Suppressor macrophage (primary cell): ENCODE measurements around the gene WDFY2.

ENCODE experiments used
- DNase-seq, 4 experiments: peaks; one replicate each; pipeline ENCODE4 v3.0.0-alpha.2; 2020 to 2022

Gene WDFY2

DNA sequence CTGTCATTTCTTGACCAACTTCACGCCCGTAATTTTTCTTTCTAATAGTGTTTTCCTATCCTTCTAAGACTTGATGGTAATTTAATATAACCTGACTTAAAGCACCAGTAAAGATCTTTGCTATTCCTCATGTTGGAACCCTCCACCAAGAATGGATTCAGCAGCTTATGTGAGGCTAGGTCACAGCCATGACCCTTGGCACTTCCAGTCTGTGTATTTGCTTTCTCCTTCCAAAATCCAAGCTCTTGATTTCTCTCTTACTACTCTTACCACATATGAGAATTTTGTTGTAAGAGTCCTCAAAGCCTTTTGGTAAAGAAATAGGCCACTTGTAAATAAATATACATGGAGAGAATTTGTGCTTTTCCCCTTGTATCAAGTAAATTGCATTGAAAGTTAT lies 158.3 kb downstream of the WDFY2 start:
- DNase-seq, result no peak

DNA sequence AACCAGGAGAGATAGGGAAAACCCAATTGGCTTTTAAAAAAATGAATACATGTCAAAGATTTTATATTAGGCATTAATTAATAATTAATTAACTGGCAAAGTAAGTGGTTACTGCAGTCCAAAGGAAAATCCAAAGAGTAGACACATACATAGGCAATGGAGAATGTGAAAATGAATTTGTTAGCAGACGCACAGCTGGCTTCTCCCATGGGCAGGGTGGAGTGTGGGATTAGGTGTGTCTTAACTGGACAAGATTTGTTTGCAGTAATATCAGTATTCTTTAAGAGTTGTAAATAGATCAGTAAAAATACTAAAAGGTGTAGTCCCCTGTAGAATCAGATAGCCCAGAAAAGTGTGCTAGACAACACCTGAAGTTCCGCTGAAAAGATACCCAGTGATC lies 161.0 kb downstream of the WDFY2 start:
- DNase-seq, result no peak

DNA sequence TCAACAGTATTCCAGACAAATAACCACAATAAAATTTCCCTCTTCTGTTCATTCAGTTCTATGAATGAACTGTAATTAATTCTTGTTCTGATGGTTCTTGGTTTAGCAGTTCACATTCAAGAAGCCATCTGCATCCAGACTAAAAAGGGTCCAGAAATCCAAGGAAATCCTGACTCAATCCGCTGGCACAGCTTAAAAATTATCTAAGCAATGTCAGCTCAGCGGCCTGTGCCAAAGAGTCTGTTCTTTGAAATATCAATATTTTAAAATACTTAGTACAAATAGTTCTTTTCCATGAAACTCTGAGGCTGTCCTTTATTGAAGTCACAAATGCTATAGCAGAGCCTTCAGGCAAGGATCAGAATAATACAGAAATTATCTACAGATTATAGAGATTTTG lies 162.5 kb downstream of the WDFY2 start:
- DNase-seq, result no peak

DNA sequence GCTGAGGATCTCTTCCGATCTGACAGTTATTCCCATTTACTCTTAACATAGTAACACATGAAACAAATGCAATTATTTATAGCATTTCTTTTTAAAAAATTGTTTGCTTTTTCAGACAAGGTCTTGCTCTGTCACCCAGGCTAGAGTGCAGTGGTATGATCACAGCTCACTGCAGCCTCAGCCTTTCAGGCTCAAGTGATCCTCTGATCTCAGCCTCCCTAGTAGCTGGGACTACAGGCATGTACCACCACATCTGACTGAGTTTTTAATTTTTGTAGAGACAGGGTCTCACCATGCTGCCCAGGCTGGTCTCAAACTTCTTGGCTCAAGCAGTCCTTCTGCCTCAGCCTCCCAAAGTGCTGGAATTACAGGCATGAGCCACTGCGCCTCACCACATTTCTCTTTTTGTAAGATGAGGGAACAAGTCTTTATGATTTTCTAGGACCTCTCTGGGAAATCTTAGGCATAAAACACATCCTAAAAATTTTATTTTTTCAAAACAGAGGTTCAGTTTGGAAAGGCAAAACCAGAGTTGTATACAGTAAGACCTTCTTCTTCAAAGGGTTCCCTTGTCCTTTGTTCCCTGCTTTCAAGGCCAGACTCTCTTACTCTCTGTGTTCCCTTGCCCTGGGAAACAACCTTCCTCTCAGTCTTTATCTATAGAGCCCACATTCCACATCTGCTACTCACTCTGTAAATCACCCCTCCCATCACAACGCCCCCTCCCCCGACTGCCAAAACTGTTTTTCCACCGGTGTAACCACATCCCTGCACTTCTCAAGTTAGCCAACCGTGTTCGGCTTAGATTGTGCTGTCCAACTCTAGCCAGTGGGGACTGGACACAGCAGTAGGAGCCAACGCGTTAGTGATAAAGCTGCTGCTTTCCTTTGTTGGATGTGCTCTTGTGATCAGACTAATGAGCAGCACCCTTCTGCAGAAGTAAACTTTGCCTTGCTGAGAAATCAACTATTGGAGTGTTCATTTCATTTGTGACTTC lies 163.5 kb downstream of the WDFY2 start:
- no peak for DNase-seq

DNA sequence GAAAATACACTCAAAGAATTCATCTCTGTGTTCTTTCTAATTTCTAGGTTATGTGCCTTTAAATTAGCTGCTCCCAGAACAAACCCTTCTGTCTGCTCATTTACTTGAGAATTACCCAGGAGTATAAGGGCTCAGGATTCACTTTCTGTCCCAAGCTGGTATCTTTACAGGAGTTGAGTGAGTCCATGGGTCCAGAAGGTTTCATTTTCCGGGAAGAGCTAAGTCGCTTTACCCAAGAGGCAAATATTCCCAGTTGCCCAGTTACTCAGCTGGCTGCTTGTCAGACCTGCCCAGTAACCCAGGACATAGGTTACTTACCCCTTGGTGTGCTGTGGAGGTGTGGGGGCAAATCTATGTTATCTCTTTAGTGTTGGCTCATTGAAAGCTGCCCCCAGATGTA lies 172.4 kb downstream of the WDFY2 start:
- no peak for DNase-seq

DNA sequence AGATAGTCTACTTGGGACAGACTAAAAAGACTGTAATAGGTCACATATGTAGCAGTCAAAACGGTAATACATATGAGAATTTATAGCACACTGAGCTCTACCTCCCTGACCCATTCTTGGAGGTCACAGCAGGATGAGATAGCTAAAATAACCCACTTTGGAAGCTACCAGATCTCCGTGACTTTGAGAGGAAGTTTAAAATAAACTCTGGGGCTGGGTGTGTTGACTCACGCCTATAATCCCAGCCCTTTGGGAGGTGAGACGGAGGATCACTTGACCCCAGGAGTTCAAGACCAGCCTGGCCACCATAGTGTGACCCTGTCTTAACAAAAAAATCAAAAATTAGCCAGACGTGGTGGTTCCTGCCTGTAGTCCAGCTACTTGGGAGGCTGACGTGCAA lies 174.4 kb downstream of the WDFY2 start:
- DNase-seq, result no peak

DNA sequence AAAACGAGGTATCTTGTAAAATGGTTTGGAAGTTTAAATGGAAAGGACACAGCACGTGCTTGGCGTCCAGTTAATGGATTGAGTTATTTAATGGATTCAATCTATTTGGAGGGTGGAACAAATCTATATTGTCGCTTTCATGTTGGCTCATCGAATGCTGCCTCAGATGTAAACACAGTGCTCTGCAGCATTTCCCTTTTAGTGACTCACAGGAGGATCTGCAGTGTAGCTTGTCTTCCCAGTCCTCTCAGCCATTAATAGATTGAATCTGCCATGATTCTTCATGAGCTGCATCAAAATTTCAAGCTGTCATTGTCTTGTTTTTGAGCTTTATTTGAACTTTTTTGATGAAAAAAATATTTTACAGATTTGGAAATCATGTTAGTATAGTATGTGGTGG lies 175.0 kb downstream of the WDFY2 start:
- no peak for DNase-seq

DNA sequence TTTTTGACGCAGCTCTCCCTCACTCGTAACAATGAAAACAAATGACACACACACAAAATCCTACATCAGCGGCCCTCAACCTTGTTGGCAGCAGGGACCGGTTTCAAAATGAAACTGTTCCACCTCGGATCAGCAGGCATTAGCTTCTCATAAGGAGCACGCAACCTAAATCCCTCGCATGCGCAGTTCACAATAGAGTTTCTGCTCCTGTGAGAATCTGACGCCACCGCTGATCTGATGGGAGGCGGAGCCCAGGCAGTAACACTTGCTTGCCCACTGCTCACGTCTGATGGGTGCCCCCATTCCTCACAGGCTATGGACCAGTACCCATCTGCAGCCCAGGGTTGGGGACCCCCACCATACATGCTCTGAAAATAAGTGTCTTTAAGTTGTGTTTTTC lies 176.3 kb downstream of the WDFY2 start:
- DNase-seq, result no peak

DNA sequence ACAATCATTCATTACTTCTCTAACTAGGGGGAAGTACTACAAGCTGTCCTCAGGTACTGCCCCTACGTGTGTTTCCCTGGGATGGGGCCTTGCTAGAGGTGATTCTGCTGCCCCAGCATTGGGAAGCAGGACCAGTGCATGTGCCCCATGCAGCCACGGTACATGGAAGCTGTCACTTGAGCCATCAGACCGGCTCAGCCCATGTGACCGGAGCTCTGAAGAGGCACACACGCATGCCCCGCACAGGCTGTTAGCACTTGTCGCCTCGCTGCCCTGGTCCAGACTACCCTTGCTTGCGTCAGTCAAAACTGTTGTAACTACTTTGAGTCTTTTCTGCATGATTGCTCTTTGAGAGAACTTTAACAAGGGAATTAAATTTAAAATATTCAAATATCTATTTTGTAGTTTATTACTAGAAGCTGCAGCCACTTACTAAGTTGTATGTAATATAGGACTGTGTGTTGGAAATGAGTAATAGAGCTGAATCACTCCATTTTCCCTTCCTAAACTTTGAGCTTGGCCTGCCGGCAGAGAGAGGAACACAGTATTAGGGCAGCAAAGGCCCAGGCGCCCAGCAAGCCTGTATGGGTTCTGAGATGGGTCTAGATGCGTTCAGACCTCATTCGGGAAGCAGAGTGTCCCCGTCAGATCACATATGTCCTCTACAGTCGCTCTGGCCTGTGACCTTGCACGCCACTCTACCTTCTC lies 177.5 kb downstream of the WDFY2 start:
- no peak for DNase-seq

DNA sequence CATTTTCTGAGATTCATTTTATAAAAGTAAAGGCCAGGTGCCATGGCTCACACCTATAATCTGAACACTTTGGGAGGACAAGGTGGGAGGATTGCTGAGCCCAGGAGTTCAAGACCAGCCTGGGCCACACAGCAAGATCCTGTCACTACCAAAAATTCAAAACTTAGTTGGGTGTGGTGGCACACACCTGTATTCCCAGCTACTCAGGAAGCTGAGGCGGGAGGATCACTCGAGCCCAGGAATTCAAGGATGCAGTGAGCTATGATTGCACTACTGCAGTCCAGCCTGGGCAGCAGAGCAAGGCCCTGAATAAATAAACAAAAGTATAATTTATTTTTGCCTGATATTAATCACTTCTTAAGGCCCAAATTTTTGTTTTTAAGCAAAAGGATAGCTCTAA lies 179.2 kb downstream of the WDFY2 start:
- no peak for DNase-seq

DNA sequence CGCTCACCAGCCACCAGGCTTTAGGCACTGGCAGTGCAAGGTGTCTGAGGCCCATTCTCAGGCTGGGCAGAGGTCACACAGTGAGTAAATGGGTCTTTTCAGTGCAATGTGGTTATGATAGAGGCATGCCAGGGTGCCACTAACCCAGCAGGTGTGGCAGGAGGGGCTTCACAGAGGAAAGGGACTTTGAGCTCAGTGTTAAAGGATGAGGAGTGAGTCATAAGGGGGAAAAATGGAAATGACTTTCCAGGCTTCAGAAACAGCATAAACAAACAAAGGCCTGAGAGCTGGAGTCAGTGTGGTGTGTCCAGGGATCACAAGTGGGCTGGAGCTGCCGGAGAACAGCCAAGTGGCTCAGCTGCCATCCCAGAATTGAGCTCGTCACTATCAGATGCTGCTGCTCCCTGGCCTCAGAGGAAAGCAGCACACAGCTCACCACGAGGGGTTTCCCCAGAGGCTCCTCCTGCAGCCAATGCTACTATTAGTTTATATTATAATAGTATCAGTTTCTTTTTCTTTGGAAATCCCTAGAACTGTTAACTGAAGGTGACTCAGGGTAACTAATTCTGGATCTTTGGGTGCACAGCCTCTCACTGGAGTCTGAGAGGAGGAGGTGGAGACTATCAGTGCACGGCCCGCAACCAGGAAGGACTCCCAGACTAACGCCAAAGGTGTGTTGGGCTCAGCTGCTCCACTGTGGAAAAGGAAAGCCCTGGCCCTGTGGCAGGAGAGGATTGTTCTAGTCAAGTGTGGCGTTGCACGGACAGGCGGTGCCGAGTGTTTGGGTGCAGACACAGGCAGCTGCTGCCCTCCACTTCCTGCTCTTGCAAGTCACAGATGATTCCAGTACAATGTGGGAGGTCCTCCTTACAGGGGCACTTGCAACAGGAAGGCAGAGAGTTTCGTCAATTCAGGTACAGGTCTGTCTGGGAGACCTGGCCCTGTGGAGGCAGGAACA lies 180.2 kb downstream of the WDFY2 start:
- peak in 2 of 4 experiments; percentile 5 to 17 for DNase-seq

DNA sequence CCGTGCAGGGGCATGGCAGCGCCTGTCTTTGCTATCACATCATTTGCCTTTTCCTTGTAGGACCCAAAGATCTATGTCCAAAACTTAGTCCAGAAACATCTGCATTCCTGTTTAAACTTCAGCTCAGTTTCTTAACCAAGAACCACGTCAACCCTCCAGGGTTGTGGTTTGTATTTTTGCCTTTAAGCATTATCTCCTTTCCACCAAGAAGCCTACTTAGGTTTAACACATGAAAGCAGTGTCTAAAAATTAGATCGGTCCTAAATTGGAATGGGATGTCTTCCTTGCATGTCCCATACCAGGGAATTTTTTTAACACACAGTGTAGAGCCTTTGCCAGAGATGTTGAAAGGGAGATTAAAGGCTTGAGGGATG lies 180.9 kb downstream of the WDFY2 start:
- no peak for DNase-seq

DNA sequence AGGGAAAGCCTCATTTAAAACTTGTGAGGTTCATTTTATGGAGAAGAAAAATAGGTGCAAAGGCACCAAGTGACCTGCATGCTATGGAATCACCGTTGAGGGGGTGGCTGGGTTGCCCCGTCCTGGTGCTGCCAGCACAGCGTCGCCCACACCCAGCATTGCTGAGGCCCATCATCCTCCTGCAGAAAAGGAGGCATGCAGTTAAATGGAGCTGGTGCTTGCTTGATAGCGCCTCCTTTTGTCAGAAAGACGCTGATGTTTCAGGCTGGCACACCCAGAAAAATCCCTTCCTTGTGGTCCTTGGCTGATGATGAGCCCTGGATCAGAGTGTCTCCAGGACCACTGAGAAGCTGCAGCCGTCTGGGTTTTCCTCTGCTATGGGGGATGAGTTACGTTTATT lies 182.8 kb downstream of the WDFY2 start:
- peak in 2 of 4 experiments; percentile 15 to 19 for DNase-seq

DNA sequence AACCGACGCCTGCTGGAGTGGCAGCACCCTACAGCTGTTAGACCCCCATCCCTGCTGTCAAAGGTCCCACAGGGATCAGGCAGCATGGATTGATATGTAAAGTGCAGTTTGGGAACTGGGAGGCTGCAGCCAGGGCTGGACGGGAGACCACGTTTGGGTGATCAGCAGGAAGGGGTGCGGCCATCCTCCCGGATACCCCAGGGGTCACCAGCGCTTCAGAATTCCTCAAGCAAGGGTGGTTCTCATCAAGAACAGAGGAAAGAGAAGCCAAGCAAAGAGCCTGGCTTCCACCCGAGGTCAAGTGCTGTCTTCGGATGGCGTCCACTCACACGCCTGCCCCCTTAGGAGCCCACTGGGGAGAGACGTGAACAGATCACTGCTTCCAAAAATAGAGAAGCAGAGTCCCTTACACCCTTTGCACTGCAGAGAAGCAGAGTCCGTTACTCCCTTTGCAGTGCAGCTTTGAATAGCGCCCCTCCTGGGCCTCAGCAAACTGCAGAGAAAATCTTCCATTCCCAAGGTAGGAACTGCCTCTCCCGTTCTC lies 184.2 kb downstream of the WDFY2 start:
- DNase-seq, result no peak

DNA sequence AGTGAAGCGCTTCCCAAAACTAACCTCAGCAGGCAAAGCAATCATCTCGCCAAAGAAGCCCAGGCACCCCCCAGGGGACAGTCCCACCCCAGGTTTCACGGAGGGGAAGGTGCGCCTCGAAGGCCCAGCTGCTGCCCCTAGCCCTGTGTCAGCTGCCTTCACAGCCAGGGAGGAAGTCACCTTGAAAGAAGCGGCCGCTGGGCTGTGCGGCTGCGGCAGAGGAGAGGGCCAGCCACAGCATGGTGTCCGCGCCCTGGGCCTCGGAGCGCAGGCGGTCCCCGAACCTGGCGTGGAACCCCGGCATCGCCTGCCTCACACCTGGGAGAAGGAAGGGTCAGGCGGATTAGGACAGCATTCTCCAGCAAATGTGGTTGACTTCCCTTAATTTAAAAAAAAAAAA lies 184.7 kb downstream of the WDFY2 start:
- DNase-seq, result no peak

DNA sequence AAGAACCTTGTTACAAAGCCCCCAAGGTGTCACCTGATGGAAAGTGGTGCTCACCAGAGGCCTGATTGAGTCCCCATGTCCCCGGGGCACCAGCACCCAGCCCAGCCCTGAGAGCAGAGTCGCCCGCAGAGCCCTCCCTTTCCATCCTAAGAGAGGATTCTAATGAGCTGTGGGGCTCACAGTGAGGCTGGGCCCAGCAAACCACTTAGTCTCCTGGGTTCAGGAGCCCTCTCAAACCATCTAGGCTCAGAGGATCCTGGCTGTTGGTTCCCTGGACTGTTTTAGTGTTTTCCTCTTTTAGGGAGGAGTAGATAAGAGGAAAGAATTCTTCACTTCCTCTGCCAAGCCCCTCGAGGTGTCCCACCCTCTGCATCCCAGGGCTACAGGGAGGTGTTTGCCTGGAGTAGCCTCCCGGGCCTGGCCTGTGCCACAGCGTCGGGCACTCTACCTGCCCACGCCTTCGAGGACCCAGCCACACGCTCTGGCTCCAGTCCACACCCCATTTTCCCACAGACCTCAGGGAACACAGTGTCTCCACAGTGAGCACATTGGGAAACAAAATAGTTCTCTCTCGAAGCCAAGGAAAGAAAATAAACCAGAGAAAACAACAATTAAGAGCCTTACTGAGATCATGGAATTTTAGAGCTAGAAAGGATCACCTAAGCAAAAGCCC lies 185.3 kb downstream of the WDFY2 start:
- no peak for DNase-seq

DNA sequence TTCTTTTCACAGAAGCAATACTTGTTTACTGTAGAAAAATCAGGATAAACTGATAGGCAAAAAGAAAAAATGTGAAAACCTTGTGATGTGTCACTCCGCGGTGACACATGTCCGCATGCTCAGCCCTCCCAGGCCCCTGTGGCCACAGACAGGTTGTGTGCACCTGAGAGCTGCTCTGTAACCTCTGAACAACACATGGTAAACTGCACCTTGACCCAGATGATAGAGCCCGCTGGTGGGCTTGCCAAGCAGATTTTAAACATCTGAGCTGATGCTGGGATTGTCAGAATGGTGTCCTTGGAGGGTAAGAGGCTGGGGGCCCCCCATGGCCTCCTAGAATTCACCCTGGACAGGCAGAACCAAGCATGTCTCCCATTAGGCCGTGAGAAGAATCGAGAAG lies 185.9 kb downstream of the WDFY2 start:
- no peak for DNase-seq

DNA sequence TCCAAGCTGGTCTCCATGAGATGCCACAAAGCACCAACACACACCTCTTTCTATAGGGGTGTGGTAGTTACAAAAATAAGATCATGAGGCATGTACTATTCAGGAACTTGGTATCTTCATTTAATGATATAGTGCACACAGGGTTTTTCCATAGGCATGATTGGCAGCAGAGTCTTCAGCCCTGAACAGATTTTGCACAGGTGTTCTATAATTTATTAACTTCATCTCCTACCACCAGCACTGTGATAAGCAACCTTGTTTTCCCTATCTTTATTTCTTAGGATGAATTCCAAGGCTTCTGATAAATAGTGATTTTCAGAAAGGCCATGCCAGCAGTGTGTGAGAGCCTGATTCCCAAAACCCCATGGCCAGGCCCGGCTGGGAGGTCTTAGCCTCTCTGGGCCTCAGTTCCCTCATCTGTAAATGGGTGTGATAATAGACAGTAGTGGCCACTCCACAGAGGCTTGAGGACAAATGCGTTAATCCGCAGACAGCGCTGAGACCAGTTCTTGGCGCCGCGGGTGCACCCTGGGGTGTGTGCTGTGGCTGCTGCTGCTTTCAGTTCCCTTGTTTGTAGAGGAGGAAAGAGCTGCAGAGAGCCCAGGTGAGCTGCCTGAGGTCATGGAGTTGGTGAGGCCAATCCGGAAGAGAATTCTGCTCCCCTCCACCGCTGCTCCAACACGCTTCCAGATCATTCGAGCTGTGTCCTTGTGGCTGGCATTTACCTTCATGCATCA lies 186.6 kb downstream of the WDFY2 start:
- DNase-seq, result no peak

DNA sequence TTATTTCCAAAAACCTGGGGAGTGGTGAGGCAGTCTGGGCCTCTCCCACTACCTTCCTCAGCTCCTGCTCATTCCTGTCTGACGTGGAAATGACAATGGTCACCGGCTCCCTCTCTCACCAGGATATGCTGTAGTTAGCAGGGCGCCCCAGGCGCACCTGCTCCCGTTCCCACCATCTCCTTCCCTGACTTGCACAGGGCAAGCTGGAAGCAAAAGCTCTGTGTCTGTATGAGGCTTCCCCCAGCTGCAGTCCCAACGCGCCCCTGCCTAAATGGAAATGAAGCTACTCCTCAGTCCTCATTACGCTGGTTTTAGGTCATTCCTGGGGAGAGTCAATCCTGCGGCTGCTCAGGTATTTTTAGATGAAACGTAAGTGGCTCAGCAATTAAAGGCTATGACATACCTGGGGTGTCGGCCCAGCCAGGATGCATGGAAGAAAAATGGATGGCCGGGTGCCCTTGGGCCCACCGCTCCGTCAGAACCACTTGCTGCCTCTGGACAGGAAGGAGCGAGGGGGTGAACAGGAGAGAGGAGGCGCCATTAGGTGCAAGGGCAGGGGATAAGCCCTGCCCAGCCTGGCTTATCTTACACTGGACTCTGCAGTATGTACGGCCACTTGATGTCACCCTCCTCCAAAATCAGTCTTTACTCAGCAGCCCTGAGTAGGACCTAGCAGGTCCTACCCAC lies 187.3 kb downstream of the WDFY2 start:
- no peak for DNase-seq

DNA sequence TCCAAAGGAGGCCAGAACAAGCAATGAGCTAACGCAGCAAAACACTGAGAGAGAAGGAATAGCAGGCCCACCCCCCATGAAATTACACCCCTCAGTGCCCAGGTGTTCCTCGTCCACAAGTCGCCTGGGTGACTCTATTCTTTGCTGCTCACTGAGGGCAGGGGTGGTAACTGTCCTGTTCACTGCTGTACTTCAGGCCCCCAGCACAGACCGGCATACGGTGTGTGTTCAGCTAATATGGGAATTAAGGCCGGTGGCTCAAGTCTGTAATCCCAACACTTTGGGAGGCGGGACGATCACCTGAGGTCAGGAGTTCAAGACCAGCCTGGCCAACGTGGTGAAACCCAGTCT lies 187.8 kb downstream of the WDFY2 start:
- DNase-seq, result no peak

DNA sequence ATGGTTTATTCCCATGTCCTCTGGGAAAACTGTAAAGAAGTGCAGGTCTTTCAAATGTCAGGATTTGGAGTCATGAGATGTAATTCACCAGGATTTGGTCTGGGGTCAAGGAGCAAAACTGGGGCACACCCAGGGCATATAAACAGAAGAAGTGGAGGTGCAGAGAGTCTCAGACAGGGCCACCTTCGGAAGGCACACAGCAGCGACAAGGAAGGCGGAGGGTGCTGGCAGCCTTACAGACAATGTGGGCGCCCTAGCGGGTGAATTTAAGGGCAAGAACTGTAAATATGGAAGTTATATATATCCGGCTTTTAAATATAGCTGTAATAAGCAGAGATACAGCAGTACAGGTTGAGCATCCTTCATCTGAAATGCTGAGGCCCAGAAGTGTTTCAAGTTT lies 188.5 kb downstream of the WDFY2 start:
- DNase-seq, result no peak
